ENCODE results near the gene ELN. TPM values are rescaled to one million over a fixed set of nuclear protein-coding genes. Genes with fewer than 3 reads are reported as not detected.
"Not testable (repeated sequence)": the region's sequence is repeated elsewhere in the genome, so short reads cannot be mapped to it uniquely, and the experiment has no call there.

The ELN gene
- total RNA-seq, 2 experiments from 2014 or later, result 0.06 TPM; not detected in 1

DNA sequence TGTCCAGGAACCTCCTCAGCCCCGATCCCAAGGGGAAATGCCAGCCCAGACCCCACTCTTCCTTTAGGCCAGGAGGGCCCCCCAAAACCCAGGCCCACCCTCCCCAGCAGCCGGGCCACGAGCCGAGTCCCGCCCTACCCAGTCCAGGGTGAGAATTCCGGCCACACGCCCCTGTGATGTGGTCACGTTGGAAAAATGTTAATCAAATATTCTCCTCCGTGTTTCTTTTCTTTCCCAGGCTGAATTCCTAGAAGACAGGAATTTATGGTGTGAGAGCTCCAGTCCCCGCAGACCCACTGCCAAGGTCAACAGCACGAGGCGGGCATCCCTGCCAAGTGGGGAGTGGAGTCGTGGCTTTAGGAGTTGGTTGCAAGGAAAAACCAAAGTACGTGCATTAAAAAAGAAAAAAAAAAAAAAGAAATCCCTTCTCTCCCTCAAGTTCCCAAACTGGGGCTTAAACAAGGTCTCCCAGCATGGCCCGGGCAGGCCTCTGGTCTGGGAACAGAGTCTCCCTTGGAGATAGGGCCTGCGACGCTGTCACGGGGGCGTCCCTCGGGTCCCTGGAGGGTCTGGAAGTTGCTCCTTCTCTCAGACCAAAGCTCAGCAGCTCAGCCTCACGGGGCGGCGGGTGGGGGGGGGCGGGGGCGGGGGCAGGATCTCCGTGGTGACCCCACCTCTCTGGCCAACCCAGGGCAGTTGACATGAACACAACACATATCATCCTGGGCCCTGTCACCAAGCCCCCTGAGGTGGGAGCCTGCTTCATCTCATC is 28.1 kb upstream of the ELN start:
- CTCF ChIA-PET, result interaction anchor here (1.5 kb wide), 1 partner anchor 27 kb away, joined by 3 read pairs; no protein-coding TSS in a partner anchor
- POLR2A ChIA-PET, result no interaction called here

DNA sequence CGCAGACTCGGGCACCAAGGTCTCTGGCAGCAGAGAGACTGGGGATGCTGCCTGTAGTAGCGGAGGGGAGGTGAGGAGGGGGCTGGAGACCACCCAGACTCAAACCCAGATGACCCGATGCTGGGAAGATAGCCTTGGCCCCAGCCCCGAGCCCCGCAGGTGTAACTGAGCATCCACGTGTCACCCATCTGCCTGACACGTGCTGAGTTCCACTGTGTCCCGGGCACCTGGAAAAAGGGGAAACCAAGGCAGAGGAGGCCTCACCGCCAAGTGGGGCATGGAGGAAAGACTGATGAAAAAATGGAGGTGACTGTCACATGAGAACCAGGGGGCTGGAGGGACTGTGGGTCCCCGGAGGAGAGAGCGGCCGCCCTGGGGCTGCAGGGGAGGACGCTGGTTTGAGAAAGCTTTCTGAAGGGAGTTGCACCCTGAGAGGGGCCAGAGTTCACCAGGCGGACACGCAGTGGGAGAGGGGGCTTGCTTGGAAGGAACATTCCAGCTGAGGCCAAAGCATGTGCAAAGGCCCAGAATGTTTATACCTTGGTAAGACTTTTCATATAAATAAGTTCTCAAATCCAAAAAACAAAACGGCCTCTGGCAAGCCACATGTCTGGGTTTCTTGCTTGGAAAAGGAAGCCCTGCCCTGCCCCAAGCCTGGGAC is 27.4 kb upstream of the ELN start:
- POLR2A ChIA-PET, result no interaction called here

DNA sequence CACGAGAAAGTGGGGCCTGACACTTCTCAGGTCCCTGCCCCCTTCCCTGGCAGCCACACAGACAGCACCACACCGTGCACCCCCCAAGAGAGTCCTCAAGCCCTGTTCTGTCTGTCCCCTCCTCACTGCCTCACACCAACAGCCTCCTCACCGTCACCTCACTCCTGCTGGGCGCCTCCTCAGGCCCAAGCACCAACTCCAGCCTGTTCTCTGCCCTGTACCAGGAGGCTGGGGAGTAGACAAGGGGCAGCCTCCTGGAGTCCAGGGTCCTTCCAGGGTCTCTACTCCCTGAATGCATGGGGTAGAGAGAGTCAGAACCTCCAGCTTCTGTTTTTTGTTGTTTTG is 26.9 kb upstream of the ELN start:
- ChIA-PET CTCF (interaction anchor here (1.5 kb wide), 1 partner anchor 26 kb away, joined by 3 read pairs; no protein-coding TSS in a partner anchor), POLR2A (no interaction called here)

More for the DNA sequence above, 27.4 kb upstream of the ELN start:
- CTCF ChIA-PET, result interaction anchor here (1.5 kb wide), 1 partner anchor 26 kb away, joined by 3 read pairs; no protein-coding TSS in a partner anchor

GRCh38 chr7:74002474-74003017 is 25.4 kb upstream of the ELN start:
- CTCF ChIA-PET, result no interaction called here
- POLR2A ChIA-PET, result no interaction called here

DNA sequence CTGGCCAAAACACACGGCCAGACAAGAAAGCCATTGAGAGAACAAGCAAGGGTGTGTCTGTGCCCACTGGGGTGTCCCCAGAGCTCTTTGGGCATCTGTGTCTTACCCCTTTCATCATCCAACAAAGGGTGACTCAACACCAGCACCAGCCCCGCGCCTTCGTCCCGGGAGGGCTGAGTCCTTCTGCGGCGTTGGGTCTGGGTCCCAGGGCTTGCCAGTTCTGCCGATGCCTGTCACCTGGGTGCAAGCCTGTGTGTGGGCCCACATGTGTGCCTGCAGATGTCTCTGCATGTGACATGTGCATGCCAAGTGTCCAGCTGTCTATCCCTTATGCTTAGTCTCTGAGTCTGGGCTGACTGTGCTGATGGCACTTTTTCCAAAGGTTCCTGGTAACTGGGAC is 24.4 kb upstream of the ELN start:
- CTCF ChIA-PET, result no interaction called here

DNA sequence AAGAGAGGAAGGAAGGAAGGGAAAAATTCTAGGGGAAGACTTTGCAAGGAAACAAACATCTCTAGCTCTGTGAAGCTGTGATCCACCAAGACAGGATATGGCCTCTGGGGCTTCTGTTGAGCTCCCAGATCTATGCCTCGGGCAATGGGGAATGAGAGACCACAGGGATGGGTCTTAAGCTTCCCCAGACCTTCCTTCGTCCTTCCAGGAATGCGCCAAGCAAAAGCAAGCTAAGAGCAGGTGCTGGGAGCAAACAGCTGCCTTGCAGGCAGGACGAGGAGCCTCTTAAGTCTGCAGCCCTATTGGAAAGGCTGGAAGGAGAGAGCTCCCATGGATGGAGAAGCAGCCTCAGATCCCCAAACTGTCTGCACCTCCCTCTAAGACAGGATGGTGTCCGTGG is 21.9 kb upstream of the ELN start:
- CTCF ChIA-PET, result interaction anchor here (0.7 kb wide), 1 partner anchor 18 kb away, joined by 3 read pairs; no protein-coding TSS in a partner anchor
- POLR2A ChIA-PET, result no interaction called here

More for the DNA sequence above, 24.4 kb upstream of the ELN start:
- POLR2A ChIA-PET, result no interaction called here

GRCh38 chr7:74006451-74007241 is 21.3 kb upstream of the ELN start:
- CTCF ChIA-PET, result no interaction called here

DNA sequence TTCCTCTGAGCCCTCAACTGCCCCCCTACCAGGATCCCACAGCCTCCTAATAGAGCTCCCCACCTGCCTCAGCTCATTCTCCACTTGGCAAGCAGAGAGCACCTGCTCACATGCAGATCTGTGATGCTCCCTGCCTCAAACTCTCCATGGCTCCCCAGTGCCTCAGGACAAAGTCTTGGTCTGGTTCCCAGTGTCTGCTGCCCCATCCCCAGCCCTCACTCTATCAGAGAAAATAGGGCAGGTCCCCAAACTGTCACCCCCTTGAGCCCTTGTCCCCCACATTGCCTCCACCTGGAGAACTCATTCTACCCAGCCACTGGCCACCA is 20.8 kb upstream of the ELN start:
- POLR2A ChIA-PET, result no interaction called here

More at GRCh38 chr7:74006451-74007241, 21.3 kb upstream of the ELN start:
- POLR2A ChIA-PET, result no interaction called here

GRCh38 chr7:74008687-74009086 is 19.3 kb upstream of the ELN start:
- ChIA-PET POLR2A (no interaction called here), CTCF (interaction anchor here (2.4 kb wide), 1 partner anchor 18 kb away, joined by 5 read pairs; no protein-coding TSS in a partner anchor)

More for the DNA sequence above, 20.8 kb upstream of the ELN start:
- CTCF ChIA-PET, result no interaction called here

- ChIA-PET POLR2A (no interaction called here), CTCF (interaction anchor here (0.5 to 2.4 kb wide), 2 partner anchors 17 to 110 kb away, joined by 3 to 5 read pairs; no protein-coding TSS in a partner anchor)
Measured at GRCh38 chr7:74009719-74010118, 18.3 kb upstream of the ELN start.

DNA sequence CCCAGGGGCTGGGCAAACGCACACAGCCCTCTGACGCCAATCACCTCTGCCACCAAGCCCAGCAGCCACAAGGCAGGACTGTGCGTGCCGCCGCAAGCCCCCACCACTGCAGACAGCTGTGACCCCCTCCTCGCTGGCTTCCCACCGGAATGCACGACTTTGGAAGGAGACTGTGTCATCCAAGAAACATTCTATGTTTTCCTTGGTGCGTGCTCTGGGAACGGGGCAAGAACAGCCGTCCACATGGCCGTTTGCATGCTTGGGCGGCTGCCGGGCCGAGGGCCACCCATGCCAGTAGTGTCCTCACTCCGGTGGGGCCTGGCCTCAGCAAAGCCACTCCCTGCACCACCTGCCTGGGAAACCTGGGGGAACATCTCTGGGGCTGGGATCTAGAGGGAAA is 17.6 kb upstream of the ELN start:
- ChIA-PET POLR2A (no interaction called here), CTCF (interaction anchor here (2.4 kb wide), 1 partner anchor 16 kb away, joined by 5 read pairs; no protein-coding TSS in a partner anchor)

GRCh38 chr7:74011421-74011820 is 16.6 kb upstream of the ELN start:
- POLR2A ChIA-PET, CTCF ChIA-PET: not testable (repeated sequence)

DNA sequence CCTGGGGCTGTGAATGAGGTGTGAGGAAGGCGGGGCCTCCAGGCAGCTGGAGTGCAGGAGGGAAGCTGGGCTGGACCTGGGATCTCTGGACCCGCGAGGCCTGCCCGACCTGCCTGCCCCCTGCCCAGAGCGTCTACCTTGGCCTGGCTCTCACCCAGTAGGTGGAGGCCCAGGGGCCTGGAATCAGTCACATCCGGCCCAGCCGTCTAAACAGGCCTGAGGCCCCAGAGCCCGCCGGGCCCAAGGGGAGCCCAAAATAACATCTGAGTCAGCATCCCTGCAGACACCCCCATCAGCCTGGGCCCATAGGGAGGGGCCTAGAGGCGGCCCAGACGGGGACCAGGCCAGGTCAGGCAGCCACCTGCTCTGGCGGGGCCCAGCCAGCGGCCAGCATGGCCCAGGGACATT is 15.1 kb upstream of the ELN start:
- ChIA-PET POLR2A (no interaction called here), CTCF (no interaction called here)

GRCh38 chr7:74013539-74014272 is 14.3 kb upstream of the ELN start:
- CTCF ChIA-PET, result no interaction called here
- POLR2A ChIA-PET, result no interaction called here

- ChIA-PET POLR2A (no interaction called here), CTCF (no interaction called here)
Measured at GRCh38 chr7:74014931-74015330, 13.0 kb upstream of the ELN start.

GRCh38 chr7:74015670-74016069 is 12.3 kb upstream of the ELN start:
- ChIA-PET CTCF (no interaction called here), POLR2A (no interaction called here)

DNA sequence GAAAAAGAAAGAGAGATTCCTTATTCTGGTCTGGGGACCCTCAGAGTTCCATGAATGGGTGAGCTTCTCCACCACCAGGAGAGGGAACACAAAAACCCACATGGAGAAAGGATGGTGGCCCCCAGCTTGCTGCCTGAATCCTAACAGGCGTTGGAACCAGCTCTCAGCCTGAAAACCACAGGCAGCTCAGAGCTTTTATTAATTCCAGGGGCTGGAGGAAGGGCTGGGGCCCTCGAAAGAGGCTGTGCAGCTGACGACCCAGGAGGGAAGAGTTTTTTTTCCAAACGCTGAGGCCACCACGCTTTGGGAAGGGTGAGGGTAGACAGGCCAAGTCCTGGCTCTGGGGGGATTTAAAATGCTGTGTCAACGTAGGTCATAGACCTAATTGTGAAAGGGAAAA is 10.8 kb upstream of the ELN start:
- ChIA-PET POLR2A (interaction anchor here (0.7 kb wide), 1 partner anchor 466 kb away, joined by 8 read pairs; no protein-coding TSS in a partner anchor), CTCF (interaction anchor here (0.7 to 1.2 kb wide), 2 partner anchors 10 to 393 kb away, joined by 3 to 4 read pairs; no protein-coding TSS in a partner anchor)

GRCh38 chr7:74018246-74018895 is 9.6 kb upstream of the ELN start:
- POLR2A ChIA-PET, result no interaction called here
- CTCF ChIA-PET, result no interaction called here

DNA sequence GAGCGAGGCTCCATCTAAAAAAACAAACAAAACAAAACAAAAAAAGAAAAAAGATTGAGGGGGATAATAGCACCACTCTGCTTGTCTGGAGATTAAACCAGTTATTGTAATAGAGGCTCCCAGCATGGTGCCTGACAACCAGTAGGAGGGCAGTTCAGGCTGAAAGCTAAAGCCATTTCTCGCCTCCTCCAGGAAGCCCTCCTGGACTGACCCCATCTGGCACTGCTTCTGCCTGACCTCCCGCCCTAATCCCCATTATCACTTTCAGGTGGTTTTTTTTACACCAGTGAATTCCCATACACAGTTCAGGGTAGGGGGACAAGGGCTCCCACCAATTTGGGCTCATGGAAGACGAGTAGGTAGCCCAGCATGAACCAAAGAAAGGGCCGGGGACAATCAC is 8.8 kb upstream of the ELN start:
- POLR2A ChIA-PET, result no interaction called here
- CTCF ChIA-PET, result no interaction called here

All from activated CD8-positive, alpha-beta memory T cell treated with anti-CD3 and anti-CD28 coated beads for 36 hours (primary cell).